ENCODE data around the gene CNTNAP1.
"Not testable (repeated sequence)": the region's sequence is repeated elsewhere in the genome, so short reads cannot be mapped to it uniquely, and the experiment has no call there.

CNTNAP1 gene

DNA sequence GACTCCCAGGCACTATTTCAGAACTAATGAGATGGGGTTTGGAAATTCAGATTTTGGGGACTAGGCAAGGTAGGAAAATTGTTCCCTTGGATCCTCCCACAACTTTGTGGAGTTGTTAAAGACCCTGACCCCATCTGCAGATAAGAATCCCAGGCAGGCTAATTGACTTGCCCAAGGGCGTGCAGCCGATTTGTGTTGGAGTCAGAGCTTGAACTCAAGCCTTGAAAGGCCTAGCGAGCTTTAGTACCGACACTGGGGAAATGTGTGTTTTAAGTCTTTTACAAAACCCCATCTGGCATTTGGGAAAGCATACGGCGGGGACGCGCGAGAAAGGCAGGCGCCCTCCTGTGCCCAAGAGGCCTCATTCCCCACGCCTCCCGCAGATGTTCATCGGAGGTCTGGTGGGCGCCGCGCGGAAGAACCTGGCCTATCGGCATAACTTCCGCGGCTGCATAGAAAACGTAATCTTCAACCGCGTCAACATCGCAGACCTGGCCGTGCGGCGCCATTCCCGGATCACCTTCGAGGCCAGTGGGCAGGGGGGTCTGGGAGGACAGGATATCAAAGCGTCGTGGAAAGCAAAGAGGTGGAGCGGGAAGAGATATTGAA lies 4.3 kb downstream of the CNTNAP1 start:
- DNase-seq = no peak

DNA sequence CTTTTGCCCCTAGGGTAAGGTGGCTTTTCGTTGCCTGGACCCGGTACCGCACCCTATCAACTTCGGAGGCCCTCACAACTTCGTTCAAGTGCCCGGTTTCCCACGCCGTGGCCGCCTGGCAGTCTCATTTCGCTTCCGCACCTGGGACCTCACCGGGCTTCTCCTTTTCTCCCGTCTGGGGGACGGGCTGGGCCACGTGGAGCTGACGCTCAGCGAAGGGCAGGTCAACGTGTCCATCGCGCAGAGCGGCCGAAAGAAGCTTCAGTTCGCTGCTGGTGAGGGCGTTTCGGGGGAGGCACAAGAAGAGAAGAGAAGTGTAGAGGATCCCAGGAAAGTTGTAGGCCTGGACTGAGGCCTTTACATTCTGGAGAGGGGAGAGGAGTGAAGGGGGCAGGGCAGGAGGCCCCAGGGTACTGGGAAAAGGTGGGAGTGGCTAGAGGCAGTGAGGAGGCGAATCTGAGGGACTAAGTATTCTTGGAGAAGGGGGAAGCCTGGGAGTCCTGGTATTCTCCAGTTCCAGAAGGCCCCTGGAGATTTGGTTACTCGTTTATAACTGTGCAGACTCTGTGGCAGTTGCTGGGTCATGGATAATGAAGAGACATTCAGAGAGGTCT lies 5.5 kb downstream of the CNTNAP1 start:
- DNase-seq = no peak

DNA sequence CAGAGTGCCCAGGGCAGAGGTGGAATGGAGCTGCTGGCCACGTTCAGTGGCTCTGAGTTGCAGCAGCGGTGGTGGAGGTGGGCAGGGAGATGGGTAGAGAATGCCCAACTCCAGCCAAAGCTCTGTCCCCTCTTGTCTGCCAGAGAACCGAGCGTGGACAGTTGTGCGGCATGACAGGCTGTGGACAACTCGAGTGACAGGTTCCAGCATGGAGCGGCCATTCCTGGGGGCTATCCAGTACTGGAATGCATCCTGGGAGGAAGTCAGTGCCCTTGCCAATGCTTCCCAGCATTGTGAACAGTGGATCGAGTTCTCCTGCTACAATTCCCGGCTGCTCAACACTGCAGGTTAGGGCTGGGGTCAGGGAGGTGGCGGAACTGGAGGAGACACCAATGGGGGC lies 8.3 kb downstream of the CNTNAP1 start:
- no peak for DNase-seq

DNA sequence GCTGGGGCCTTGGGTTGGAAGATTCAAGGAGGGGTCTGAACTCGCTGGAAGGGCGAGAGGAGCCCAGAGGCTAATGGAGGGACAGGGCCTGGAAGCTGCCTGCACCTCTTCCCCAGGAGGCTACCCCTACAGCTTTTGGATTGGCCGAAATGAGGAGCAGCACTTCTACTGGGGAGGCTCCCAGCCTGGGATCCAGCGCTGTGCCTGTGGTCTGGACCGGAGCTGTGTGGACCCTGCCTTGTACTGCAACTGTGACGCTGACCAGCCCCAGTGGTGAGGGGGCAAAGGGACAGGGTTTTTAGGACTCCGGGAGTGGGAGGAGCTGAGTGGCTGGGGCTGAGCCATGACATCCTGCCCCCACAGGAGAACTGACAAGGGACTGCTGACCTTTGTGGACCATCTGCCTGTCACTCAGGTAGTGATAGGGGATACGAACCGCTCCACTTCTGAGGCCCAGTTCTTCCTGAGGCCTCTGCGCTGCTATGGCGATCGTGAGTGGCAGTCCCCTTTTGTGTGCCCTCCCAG lies 8.8 kb downstream of the CNTNAP1 start:
- DNase-seq = no peak

DNA sequence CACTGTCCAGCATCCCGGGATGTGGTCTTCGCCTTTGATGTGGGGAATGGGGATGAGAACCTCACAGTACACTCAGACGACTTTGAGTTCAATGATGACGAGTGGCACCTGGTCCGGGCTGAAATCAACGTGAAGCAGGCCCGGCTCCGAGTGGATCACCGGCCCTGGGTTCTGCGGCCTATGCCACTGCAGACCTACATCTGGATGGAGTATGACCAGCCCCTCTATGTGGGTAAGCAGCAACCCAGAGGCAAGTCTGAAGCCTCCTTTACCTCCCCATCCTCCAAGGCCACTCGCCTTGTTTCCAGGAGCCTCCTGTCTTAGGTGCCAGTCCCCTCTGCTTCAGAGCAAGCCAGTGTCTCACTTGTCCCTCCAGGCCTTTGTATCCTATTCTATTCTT lies 10.2 kb downstream of the CNTNAP1 start:
- no peak for DNase-seq

DNA sequence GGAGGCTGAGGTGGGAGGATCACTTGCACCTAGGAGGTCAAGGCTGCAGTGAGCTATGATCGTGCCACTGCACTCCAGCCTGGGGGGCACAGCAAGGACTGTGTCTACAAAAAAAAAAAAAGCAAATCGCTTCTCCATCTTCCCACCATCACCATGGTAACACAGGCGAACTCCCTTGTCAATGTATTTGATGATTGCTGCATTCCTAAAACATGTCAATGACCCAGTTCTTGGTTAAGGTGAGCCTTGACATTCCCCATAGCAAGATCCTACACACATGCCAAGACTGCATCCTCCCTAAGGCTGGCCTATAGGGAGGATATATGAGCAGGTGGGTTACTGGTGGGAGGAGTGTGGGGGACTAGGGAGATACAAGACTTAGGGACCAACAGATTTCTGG lies 12.2 kb downstream of the CNTNAP1 start:
- DNase-seq = no peak

DNA sequence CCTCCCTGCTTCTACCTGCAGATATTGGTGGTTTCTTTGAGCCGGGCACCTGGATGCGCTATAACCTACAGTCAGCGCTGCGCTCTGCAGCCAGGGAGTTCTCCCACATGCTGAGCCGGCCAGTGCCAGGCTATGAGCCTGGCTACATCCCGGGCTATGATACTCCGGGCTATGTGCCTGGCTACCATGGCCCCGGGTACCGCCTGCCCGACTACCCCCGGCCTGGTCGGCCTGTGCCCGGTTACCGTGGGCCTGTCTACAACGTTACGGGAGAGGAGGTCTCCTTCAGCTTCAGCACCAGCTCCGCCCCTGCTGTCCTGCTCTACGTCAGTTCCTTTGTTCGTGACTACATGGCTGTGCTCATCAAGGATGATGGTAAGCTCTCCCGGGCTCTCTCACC lies 13.2 kb downstream of the CNTNAP1 start:
- DNase-seq = no peak

DNA sequence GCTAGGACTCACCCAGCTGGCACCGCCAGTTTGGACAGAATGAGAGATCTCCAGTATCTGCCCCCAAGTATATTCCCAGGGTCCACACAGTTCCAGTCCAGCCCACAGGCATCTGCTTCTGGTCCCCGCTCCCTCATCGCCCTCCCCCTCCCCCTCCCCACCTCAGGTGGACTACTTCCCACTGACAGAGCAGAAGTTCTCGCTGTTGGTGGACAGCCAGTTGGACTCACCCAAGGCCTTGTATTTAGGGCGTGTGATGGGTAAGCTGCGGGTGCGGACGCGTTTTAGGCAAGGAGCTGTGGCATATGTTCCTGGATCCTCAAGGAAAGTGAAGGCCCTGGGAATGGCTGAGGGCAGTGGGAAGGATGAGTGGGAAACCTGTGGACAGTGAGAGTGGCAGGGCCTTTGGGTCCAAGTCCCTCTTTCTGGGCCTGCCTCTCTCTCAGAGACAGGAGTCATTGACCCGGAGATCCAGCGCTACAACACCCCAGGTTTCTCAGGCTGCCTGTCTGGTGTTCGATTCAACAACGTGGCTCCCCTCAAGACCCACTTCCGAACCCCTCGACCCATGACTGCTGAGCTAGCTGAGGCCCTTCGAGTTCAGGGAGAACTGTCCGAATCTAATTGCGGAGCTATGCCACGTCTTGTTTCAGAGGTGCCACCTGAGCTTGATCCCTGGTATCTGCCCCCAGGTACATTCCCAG lies 14.9 kb downstream of the CNTNAP1 start:
- DNase-seq = no peak

DNA sequence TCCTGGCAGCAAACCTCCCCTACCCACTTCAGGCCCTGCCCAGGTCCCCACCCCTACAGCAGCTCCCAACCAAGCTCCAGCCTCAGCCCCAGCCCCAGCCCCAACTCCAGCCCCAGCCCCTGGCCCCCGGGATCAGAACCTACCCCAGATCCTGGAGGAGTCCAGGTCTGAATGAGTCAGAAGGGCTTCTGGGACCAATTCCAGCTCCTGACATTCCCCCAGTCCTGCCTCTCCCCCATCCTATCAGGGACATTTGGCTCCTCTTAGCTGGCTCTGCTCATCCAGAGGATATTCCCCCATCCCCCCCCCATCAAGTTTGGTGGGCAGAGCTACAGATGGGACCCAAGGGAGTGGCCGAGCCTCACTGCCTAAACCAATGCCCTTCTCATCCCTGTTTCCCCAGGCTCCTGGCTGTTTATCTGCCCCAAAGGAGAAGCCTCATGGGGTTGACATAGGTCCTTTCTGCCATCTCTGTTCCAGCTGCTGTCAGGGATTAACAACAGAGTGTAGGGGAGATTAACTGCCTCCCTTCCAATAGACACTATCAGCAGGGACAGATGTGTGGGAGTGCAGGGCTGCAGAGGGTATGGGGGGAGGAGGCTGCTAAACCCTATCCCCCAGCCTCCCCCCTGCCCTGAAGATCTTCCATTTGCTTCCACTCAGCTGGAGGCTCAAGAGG lies 16.5 kb downstream of the CNTNAP1 start:
- DNase-seq = no peak

DNA sequence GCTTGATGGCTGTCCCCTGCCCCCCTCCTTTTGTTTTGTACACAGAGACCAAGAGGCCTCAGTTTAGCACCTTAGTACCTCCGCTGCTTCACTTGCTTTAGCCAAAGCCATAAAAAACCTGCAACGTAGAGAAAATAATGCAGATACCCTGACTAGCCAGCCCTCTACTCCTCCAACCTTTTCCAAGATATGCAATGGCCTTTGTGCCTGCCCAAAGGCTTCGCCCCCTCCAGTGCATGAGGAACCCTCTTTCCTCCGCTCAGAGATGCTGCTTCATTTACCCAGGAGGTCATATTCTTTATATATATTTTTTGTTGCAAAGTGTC lies 17.0 kb downstream of the CNTNAP1 start:
- DNase-seq = no peak

DNA sequence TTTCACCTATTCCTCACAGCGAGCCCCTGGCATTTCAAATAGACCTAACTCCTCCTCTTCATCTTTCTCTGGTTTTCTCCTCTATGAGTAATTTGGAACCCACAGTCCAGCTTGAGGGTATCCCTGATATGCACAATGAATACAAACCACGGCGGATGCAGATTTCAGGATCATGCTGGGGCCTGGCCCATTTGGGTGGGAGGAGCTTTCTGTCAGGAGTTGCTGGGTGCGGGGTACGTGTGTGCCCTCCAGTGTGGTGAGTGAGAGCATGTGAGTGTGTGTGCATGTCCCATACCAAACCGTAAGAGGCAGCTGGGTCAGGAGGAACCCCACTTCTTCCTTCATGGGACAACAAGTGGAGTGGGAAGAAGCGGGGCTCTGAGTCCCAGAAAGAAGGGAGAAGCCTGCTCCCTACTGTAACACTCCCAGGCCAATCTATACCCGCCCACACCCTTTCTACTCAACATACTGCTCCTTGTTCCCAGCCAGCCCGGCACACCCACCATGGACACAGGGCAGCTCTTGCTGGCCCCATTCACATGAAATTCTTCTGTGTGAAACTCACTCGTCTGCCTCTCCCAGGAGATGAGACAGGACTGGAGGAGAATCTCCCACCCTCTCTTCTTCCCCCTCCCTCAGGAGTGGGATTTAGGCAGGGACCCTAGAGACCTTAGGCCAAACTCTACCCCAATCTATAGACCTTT lies 18.4 kb downstream of the CNTNAP1 start:
- no peak for DNase-seq

DNA sequence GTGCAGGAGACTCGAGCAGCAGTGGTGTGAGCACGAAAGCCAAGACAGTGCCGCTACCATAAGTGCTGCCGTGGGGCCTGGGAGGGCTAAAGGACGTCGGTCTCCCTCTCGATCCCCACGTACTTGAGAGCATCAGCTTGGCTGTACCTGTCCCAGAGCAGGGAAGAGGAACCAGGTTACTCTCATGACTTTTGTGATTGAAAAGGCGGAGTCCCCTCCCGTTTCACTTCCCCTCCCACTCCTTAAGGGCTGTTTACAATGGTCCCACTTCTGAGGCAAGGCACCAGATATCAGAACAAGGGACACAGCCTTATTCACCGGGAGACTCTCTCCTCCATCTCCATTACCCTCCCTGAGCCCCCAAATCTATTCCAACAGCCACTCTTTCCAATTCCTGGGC lies 20.1 kb downstream of the CNTNAP1 start:
- DNase-seq = no peak

DNA sequence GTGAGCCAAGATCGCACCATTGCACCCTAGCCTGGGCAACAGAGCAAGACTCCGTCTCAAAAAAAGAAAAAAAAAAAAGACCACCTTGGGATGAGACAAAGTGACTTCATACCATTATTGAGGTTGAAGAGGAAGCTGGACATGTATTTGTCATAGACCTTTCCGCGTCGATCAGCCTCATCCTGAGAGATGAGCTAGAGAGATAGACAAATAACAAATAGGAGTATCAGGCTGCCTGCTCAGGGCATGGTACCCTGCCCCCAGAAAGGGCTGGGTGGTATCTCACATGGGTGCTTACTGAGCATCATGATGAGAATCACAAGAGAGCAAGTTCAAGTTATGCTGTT lies 22.1 kb downstream of the CNTNAP1 start:
- no peak for DNase-seq

DNA sequence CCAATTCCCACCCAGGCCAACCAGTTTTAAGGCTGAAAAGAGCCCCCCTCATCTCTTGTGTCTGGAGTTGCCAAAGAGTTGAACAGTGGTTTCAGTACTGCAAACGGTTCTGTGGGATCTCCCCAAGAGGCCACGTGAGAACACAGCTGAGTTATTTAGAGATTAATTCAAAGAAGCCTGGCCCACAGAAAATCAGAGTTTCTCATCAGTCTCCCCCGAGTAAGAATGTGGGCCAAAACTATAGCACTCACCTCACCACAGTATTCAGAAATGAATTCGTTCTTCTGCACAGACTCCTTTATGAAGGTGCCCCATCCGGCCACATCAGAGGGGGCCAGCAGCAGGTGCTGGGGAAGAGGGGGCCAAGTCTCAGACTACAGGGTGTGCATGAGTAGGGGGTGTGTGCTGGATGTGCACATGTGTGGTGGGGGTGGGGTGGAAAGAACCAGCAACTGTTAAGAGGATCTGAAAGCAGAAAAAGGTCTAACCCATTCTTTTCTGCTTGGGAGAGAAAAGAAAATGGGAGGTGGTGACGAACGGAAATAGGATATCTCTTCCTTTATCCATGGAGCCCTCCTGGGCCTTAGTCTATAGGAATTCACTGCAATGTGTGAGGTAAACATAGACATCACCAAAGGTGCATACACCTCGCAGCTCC lies 22.6 kb downstream of the CNTNAP1 start:
- DNase-seq = no peak

DNA sequence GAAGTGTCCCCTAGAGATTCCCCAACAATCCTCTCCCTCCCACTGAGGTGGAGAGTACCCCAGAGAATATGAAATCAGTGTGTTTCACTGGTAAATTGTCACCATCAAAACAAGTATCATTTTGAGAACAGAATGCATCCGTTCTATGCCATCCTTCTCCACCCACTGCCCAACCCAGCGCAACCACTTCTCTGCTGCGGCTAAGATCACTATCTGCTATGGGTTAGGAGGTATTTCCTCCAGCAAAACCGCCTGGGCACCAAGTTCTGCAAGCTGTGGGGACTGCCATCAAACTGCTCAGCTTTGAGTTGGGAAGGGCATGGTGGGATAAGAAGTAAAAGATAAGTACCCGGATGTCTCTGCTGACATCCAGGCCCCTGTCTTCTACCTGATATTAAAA lies 24.4 kb downstream of the CNTNAP1 start:
- DNase-seq = peak; percentile 12

DNA sequence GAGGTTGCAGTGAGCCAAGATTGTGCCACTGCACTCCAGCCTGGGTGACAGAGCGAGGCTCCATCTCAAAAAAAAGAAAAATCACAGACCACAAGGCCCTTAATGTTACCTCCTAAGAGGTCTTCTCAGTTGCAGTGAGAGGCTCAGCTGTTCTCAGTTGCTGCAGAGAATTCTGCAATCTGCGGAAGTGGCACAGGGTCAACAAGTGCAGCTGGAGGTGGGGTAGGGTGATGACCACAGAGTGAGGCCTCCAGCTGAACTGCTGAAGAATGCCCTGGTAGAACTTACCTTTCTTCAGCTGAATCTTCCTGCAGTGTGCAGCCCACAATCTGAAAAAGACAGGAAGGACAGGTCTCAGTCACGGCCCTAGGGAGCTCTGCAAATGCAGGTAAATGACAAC lies 26.3 kb downstream of the CNTNAP1 start:
- no peak for DNase-seq

DNA sequence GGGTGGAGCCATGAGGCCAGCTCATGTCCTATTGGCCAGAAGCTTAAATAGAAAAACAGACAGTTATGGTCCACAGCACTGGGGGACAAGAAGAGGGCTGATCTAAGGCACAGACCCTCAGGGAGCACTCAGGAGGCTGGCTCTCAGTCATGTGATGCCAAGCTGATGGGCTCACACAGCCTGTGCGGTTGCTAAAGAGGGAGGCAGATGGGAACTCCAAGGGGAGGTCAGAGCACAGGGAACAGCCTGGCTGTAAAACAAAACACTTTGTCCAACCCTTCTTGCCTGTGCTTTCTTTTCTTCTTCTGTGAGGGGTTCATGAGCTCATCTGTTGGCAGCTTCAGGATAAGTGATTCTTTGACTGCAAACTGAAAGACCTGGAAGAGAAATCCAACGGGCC lies 27.2 kb downstream of the CNTNAP1 start:
- DNase-seq = no peak

DNA sequence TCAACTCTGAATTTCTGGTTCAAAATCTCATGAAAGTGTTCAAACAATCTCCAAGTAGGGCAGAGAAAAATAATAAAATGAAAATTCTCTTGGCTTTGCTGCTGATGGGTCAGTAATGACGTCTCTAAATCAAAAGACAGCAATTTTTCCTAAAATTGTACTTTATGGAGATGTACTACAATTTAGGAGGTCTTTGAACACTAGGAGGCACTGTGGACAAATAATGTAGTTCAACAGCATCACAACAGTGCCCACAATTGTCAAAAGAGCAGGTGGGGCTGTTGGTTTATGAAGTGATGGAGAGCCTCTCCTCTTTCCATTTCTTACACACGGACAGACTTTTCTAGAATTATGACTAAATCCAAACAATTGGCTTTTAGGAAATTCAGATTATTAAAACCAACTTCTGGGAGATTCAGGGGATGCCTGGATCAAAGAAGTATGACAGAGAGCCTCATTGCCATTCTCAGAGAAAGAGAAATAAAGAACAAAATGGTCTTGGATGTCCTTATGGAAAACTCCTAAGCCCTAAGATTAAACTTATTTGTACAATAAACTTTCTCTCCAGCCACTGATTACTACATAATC lies 38.8 kb downstream of the CNTNAP1 start:
- DNase-seq = no peak

DNA sequence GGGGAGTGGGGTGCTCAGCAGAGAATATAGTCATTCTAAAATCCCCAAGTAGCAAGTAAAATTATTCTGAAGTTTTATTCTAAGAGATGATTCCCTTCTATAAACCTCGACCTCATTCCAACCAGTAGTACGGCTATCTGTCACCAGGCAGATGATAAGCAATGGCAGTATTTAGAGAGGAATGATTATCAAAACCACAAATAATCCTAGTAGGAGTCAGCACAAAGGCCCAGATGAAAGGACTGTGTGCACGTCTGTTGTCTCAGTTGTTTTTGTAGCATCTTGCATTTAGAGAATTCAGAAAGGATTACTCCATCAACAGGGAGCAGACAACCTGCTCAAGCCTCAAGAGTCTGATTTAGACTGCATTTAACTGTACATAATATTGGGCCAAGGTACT lies 41.3 kb downstream of the CNTNAP1 start:
- no peak for DNase-seq

DNA sequence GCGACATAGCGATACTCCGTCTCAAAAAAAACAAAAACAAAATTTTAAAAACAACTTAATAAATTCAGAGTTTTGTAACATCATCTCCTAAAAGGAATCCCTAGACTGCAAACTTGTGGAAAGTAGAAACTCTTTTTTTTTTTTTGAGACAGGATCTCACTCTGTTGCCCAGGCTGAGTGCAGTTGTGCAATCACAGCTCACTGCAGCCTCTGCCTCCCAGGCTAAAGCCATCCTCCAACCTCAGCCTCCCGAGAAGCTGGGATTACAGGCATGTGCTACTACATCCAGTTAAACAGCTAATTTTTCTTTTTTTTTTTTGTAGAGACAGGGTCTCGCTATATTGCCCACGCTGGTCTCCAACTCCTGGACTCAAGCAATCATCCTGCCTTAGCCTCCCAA lies 42.8 kb downstream of the CNTNAP1 start:
- no peak for DNase-seq

DNA sequence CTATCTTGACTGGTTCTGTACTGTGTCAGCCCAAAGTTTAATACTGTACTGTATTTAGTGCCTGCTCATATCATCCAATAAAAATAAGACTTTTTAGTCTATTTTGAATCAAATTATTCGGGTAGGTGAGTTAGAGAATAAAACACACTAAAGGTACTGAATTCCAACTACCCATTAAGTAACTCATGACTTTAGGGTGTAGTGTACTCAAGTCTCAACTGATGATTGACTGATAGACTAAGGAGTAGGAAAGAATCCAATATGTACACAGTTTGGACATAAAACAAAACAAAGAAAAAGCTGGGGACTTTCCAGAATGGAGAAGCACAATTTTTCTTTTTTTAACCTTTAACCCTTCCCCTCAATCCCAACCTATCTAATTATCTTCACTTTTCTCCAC lies 58.4 kb downstream of the CNTNAP1 start:
- no peak for DNase-seq

DNA sequence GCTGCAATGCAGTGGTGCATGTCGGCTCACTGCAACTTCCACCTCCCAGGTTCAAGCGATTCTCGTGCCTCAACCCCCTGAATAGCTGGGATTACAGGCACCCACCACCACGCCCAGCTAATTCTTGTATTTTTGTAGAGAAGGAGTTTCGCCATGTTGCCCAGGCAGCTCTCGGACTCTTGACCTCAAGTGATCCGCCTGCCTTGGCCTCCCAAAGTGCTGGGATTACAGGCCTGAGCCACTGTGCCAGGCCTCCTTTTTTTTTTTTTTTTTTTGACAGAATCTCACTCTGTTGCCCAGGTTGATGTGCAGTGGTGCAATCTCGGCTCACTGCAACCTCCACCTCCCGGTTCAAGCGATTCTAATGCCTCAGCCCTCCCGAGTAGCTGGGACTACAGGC lies 60.6 kb downstream of the CNTNAP1 start:
- not testable (repeated sequence) for DNase-seq

All from stimulated activated CD4-positive, alpha-beta T cell treated with anti-CD3 and anti-CD28 coated beads, Interleukin-12 subunit alpha, Interleukin-12 subunit beta, amount 100 ng/mL, for 4 hours (primary cell).